ENCODE results near the gene KIRREL3.

The KIRREL3 gene

DNA sequence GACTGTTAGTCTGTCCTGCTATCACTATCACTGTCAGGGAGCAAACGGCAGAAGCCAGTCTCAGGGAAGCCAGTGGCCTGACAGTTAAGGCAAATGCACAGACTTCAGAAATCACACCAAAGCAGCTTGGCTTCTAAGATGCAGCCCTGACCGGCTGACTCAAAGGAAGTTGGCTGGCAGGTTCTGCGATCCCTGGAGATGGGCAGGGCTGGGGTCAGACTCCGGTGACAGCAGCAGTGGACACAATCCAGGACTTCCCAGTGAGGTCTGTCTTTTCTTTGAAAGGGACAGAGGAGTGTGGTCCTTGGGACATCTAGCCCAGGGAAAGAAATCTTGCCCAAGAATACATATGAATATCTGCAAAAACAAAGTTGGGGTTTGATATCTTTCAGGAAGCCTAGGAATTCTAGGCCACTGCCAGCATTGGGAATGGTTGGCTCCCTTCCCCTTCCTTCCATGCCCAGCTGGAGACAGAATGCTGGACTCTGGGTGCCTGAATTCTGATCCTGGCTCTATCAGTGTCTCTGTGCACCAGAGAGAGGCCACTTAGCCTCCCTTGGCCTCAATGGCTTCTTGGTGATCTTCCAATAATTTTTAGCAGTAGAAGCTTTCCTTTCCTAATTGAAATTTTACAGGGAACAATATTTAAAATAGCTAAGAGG is 108.9 kb downstream of the KIRREL3 start:
- H3K4me3 ChIP-seq (ENCODE audit: low read length), result no peak overlapping the region
- DNase-seq (ENCODE audit: low read depth), result no peak
- TF ChIP-seq, protein P1, sequence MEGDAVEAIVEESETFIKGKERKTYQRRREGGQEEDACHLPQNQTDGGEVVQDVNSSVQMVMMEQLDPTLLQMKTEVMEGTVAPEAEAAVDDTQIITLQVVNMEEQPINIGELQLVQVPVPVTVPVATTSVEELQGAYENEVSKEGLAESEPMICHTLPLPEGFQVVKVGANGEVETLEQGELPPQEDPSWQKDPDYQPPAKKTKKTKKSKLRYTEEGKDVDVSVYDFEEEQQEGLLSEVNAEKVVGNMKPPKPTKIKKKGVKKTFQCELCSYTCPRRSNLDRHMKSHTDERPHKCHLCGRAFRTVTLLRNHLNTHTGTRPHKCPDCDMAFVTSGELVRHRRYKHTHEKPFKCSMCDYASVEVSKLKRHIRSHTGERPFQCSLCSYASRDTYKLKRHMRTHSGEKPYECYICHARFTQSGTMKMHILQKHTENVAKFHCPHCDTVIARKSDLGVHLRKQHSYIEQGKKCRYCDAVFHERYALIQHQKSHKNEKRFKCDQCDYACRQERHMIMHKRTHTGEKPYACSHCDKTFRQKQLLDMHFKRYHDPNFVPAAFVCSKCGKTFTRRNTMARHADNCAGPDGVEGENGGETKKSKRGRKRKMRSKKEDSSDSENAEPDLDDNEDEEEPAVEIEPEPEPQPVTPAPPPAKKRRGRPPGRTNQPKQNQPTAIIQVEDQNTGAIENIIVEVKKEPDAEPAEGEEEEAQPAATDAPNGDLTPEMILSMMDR (conservative IDR thresholded peaks at IDR 0.05; ENCODE audit: low read depth, low read length), result no peak

DNA sequence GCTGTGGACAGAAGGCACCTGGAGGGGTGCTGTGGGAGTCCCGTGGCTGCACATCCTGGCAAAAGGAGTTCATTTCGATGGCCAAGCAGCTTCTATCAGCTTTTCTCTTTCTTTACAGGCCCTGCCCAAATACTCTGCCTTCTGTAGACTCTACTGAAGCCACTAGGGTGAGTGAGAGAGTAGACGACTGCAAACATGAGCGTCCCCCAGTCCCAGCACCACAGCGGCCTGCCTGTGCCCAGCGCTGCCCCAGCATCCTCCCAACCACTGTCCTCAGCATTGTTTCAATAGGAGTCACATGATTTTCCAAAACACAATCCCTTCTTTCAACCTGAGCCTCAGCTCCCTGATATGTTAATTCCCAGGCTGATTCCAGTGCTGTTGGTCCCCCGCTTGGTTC is 110.0 kb downstream of the KIRREL3 start:
- H3K4me3 ChIP-seq (ENCODE audit: low read length), result no peak overlapping the region
- DNase-seq (ENCODE audit: low read depth), result no peak
- TF ChIP-seq, protein P1 (conservative IDR thresholded peaks at IDR 0.05; ENCODE audit: low read depth, low read length), result peak; percentile 19

- no peak overlapping the region for H3K4me3 ChIP-seq (ENCODE audit: low read length)
- TF ChIP-seq, protein P1 (conservative IDR thresholded peaks at IDR 0.05; ENCODE audit: low read depth, low read length), result no peak
- DNase-seq (ENCODE audit: low read depth), result no peak
These were observed 112.4 kb downstream of the KIRREL3 start for GRCh38 chr11:126888115-126888712.

- TF ChIP-seq, protein P1 (conservative IDR thresholded peaks at IDR 0.05; ENCODE audit: low read depth, low read length), result no peak
- H3K4me3 ChIP-seq (ENCODE audit: low read length), result no peak overlapping the region
- no peak for DNase-seq (ENCODE audit: low read depth)
These were observed 113.9 kb downstream of the KIRREL3 start for GRCh38 chr11:126886636-126887035.

- TF ChIP-seq, protein P1 (conservative IDR thresholded peaks at IDR 0.05; ENCODE audit: low read depth, low read length), result no peak
- DNase-seq (ENCODE audit: low read depth), result no peak
- no peak overlapping the region for H3K4me3 ChIP-seq (ENCODE audit: low read length)
These were observed 114.5 kb downstream of the KIRREL3 start for GRCh38 chr11:126886085-126886484.

DNA sequence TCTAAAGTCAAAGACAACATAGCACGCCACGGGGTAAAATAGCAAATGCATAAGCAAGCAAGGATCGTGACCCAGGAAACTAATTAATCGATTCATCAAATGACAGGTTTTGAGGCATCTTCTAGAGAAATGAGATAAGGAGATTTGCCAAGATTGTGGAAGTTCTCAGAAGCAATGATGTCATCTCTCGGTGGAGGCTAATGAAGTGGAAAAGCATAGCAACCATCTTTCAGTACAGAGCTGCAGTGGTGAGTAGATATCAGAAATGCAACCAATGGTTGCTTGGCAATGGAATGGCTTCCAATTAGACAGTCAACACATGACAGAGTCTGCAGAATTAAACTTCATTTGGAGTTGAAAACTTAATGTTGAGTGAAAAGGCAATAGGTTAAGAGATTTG is 116.0 kb downstream of the KIRREL3 start:
- TF ChIP-seq, protein P1 (conservative IDR thresholded peaks at IDR 0.05; ENCODE audit: low read depth, low read length), result no peak
- DNase-seq (ENCODE audit: low read depth), result no peak
- no peak overlapping the region for H3K4me3 ChIP-seq (ENCODE audit: low read length)

DNA sequence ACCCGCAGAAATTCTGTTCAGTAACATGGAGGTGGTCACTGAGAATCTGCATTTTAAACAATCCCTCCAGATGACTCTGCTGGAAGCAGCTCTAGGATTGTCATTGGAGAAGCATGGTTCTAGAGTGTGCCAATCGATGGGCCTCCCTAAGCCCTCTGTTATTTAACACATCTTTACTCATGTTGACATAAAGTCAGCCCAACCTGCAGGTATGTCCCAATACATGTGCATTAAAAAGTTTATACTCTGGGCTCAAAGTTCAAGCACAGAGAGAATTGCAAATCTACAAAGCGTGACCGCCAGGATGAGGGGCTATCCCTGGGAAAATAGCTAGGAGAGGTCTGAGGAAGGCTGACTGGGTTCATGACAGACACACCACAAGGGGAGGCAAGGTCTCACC is 116.4 kb downstream of the KIRREL3 start:
- DNase-seq (ENCODE audit: low read depth), result no peak
- TF ChIP-seq, protein P1 (conservative IDR thresholded peaks at IDR 0.05; ENCODE audit: low read depth, low read length), result no peak
- H3K4me3 ChIP-seq (ENCODE audit: low read length), result no peak overlapping the region
